ENCODE results near the gene TMEM168. TPM values are rescaled to one million over a fixed set of nuclear protein-coding genes. Genes with fewer than 3 reads are reported as not detected.

The TMEM168 gene
- total and polyA plus RNA-seq, 2 donors (not counting 3 experiments of a cell fraction or from before 2014, with no cell fraction given): 23.4 to 24.4 TPM

DNA sequence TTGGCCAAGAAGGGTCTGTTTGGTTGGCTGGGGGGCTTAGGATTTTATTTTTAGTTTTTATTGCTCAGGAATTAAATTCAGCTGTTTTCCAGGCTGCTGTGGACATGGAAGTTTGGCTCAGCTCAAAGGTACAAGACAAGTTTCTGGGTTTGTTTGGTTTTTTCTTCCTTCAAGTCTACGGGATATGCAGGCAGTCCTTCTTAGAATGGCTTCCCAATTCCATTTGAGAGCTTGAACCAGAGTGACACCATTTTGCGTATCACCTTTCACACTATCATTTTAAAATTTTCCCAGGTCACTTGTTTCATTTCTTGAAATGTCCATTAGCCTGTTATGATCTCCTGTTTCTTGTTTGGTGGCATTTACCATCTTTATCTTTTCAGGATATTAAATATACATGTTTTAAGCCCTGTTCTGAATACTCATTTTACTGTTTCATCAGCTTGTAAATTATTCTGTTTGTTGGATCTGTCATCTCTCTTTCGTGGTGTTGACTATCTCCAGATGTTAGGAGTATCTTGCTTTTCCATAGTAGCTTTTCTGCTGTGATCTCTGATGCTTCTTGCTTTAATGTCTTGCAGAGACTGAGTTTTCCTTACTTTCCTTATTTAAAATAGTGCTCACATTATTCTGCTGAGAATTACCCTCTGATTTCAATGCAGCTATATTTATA lies 9.4 kb upstream of the TMEM168 start:
- dilution Hi-C loops (cut with MboI; ENCODE audit: extremely low pct_ligation_motif_present, low sequenced_read_pairs) (no loop called here), intact Hi-C loops (cut with micrococcal nuclease) (no loop called here)
- no peak for DNase-seq (ENCODE audit: low read depth, low spot score)
- CTCF ChIA-PET: interaction anchor here (1.7 kb wide), 1 partner anchor 9 kb away, joined by 9 read pairs; no protein-coding TSS in a partner anchor
- H3K9me1 ChIP-seq (replicated peaks; ENCODE audit: control insufficient read depth, extremely low read depth, insufficient read depth, low read length): no peaks in the 10 kb centered on the region
- FAIRE-seq: no peak
- no TSS peak for BruUV-seq (replicated peaks)
- no peaks in the 10 kb centered on the region for H4K20me1 ChIP-seq (replicated peaks; ENCODE audit: control insufficient read depth, extremely low read depth, insufficient read depth, low read length)
- POLR2A ChIA-PET: no interaction called here
- no peak overlapping the region for H3K4me3 ChIP-seq (replicated peaks in 1 of 3; ENCODE audit: insufficient read depth in 1 of 3, low read depth in 1 of 3, low read length in 3 of 3)
- no peak overlapping the region for H2AFZ ChIP-seq (ENCODE audit: low read depth, low read length)
- no peak overlapping the region for H3K9ac ChIP-seq (replicated peaks; ENCODE audit: extremely low read depth, insufficient read depth, low read length)
- no peaks in the 10 kb centered on the region for H3K4me1 ChIP-seq (ENCODE audit: control insufficient read depth, extremely low read depth, insufficient read depth, low read length)
- H3K27ac ChIP-seq (ENCODE audit: insufficient read depth, low read depth, low read length): no peak overlapping the region
- no peaks in the 10 kb centered on the region for H3K36me3 ChIP-seq (ENCODE audit: control insufficient read depth in 2 of 2, extremely low read depth in 1 of 2, insufficient read depth in 2 of 2, low read length in 2 of 2)
- H3K9me3 ChIP-seq (replicated peaks; ENCODE audit: control insufficient read depth, insufficient read depth, low read length): no peaks in the 10 kb centered on the region
- TF ChIP-seq JUN (IDR thresholded peaks at IDR 0.05; ENCODE audit: borderline replicate concordance, insufficient read depth, insufficient read length, low read depth) (no peak), GATA2 (IDR thresholded peaks at IDR 0.05; ENCODE audit: insufficient read depth, insufficient read length, low read depth, low read length) (no peak), FOS (IDR thresholded peaks at IDR 0.05; ENCODE audit: borderline replicate concordance, insufficient read depth, low read length) (no peak), EZH2 (IDR thresholded peaks at IDR 0.05; ENCODE audit: borderline replicate concordance, low read depth, low read length, severe bottlenecking) (no peak), MYC (IDR thresholded peaks at IDR 0.05; ENCODE audit: low read depth, low read length) (no peak), POLR2A (IDR thresholded peaks at IDR 0.05; ENCODE audit: low read depth, low read length) (no peak), POLR2AphosphoS5 (IDR thresholded peaks at IDR 0.05; ENCODE audit: insufficient read depth, low read depth, low read length) (no peak)
- TF ChIP-seq, protein P1, sequence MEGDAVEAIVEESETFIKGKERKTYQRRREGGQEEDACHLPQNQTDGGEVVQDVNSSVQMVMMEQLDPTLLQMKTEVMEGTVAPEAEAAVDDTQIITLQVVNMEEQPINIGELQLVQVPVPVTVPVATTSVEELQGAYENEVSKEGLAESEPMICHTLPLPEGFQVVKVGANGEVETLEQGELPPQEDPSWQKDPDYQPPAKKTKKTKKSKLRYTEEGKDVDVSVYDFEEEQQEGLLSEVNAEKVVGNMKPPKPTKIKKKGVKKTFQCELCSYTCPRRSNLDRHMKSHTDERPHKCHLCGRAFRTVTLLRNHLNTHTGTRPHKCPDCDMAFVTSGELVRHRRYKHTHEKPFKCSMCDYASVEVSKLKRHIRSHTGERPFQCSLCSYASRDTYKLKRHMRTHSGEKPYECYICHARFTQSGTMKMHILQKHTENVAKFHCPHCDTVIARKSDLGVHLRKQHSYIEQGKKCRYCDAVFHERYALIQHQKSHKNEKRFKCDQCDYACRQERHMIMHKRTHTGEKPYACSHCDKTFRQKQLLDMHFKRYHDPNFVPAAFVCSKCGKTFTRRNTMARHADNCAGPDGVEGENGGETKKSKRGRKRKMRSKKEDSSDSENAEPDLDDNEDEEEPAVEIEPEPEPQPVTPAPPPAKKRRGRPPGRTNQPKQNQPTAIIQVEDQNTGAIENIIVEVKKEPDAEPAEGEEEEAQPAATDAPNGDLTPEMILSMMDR (IDR thresholded peaks at IDR 0.05; ENCODE audit: extremely low read depth in 1 of 2, insufficient read depth in 1 of 2, low read depth in 1 of 2, low read length in 2 of 2): no peak
- TF ChIP-seq, protein P2, sequence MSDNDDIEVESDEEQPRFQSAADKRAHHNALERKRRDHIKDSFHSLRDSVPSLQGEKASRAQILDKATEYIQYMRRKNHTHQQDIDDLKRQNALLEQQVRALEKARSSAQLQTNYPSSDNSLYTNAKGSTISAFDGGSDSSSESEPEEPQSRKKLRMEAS (IDR thresholded peaks at IDR 0.05; ENCODE audit: insufficient read depth, insufficient read length): no peak
- H3K4me2 ChIP-seq (ENCODE audit: insufficient read depth, low read length): no peak overlapping the region
- H3K79me2 ChIP-seq (ENCODE audit: control insufficient read depth, insufficient read depth, low read length): no peaks in the 10 kb centered on the region
- no peaks in the 10 kb centered on the region for H3K27me3 ChIP-seq (ENCODE audit: control insufficient read depth in 2 of 2, insufficient read depth in 2 of 2, low read length in 2 of 2)

Measured in endothelial cell of umbilical vein (primary cell).